Osteoblast (primary cell): ENCODE measurements around the gene DPF3. TPM values are rescaled to one million over a fixed set of nuclear protein-coding genes. Genes with fewer than 3 reads are reported as not detected.

Source experiments
- DNase-seq: peaks from one replicate; pipeline ENCODE4 v3.0.0; 2011; ENCODE audit warnings: low spot score, mixed read lengths; ENCODE audit not compliant: insufficient read length; ENCODE audit errors: missing footprints
- H2AFZ ChIP-seq: 2 replicates; pipeline ENCODE4 v1.6.0; 2011; ENCODE audit warnings: mild to moderate bottlenecking, low read length
- H3K27ac ChIP-seq: 2 replicates; pipeline ENCODE4 v1.5.1; 2011; ENCODE audit warnings: mild to moderate bottlenecking, low read depth, low read length, moderate library complexity
- H3K27me3 ChIP-seq: 2 replicates; pipeline ENCODE4 v1.6.0; 2012; ENCODE audit warnings: mild to moderate bottlenecking, control low read depth, inconsistent platforms, low read length, moderate library complexity; ENCODE audit not compliant: insufficient read depth
- H3K36me3 ChIP-seq: 2 replicates; pipeline ENCODE4 v1.5.1; 2011; ENCODE audit warnings: mild to moderate bottlenecking, low read length, control low read depth, moderate library complexity; ENCODE audit not compliant: insufficient read depth
- H3K4me1 ChIP-seq: 2 replicates; pipeline ENCODE4 v1.5.1; 2011; ENCODE audit warnings: mild to moderate bottlenecking, low read length, control low read depth, moderate library complexity; ENCODE audit not compliant: insufficient read depth
- H3K4me2 ChIP-seq: 2 replicates; pipeline ENCODE4 v1.6.0; 2011; ENCODE audit warnings: mild to moderate bottlenecking, low read length; ENCODE audit not compliant: insufficient read depth
- H3K4me3 ChIP-seq: fragments of 200-600 bp; sonication (generic); 3 replicates; pipeline ENCODE4 v1.5.1; 2012; ENCODE audit warnings: mild to moderate bottlenecking, low read length, inconsistent platforms; ENCODE audit not compliant: insufficient read depth
- H3K79me2 ChIP-seq: 2 replicates; pipeline ENCODE4 v1.6.0; 2012; ENCODE audit warnings: mild to moderate bottlenecking, low read length, control low read depth, inconsistent platforms; ENCODE audit not compliant: insufficient read depth
- H3K9me3 ChIP-seq: 2 replicates; pipeline ENCODE4 v1.5.1; 2011; ENCODE audit warnings: low read depth, low read length, control low read depth
- H4K20me1 ChIP-seq: 2 replicates; pipeline ENCODE4 v1.6.0; 2012; ENCODE audit warnings: mild to moderate bottlenecking, low read length, control low read depth; ENCODE audit not compliant: insufficient read depth
- total RNA-seq: library from RNA; depleted of rRNA; stranded (reverse); fragments of >200 nt; gene quantifications from 2 replicates; pipeline ENCODE4 v1.2.3, GENCODE V29; 2012
- TF ChIP-seq, protein P1 (sequence below): IDR thresholded peaks from 2 replicates; pipeline ENCODE4 v1.5.1; 2011; ENCODE audit warnings: mild to moderate bottlenecking, low read depth, low read length, moderate library complexity; ENCODE audit errors: extremely low read depth

DPF3 gene
- total RNA-seq, 1 donor, result 1.8 TPM

DNA sequence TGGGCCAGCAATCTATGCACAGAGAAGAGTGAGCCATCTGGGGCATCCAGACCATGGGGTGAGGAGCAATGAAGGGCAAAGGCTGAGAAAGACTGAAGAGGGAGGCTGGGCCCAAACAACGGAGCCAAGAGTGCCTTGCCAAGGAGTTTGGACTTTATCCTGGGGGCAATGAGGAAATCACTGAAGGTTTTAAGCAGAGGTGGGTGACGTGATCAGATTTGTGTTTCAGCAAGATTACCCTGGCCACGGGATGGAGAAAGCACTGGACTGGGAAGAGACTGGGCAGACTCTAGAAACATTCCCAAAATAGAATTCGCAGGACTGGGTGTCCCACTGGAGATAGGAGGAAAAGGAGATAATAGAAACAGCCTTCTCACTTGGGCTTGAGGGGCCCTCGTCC, 65.3 kb downstream of the DPF3 start:
- Histone ChIP-seq H3K4me2 (no peak overlapping the region), H3K27ac (no peak overlapping the region), H3K9me3 (no peaks in the 10 kb centered on the region), H3K27me3 (no peaks in the 10 kb centered on the region), H2AFZ (no peak overlapping the region), H3K4me1 (peaks cover 3% of the 10 kb centered on the region), H4K20me1 (no peaks in the 10 kb centered on the region), H3K79me2 (no peaks in the 10 kb centered on the region), H3K4me3 (no peak overlapping the region), H3K36me3 (no peaks in the 10 kb centered on the region)
- TF ChIP-seq, protein P1, sequence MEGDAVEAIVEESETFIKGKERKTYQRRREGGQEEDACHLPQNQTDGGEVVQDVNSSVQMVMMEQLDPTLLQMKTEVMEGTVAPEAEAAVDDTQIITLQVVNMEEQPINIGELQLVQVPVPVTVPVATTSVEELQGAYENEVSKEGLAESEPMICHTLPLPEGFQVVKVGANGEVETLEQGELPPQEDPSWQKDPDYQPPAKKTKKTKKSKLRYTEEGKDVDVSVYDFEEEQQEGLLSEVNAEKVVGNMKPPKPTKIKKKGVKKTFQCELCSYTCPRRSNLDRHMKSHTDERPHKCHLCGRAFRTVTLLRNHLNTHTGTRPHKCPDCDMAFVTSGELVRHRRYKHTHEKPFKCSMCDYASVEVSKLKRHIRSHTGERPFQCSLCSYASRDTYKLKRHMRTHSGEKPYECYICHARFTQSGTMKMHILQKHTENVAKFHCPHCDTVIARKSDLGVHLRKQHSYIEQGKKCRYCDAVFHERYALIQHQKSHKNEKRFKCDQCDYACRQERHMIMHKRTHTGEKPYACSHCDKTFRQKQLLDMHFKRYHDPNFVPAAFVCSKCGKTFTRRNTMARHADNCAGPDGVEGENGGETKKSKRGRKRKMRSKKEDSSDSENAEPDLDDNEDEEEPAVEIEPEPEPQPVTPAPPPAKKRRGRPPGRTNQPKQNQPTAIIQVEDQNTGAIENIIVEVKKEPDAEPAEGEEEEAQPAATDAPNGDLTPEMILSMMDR, result no peak
- DNase-seq, result no peak

DNA sequence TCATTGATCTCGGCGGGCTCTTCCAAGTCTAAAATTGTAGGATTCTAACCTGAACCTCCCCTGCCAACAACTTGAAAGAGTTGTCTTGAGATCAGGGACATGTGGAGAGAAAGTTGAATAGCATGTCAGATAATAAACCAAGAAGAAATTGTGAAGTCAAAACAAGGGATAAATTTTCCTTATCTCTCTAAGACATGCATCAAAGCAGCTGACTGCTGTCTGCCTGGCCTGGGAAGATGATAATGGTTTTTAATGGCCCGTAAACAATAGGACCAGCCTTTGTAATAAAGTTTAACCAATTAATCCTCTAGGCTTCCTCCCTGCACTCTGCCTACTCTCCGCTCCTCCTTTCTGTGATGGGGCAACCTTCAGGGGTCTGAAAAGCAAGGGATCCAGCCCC, 67.9 kb downstream of the DPF3 start:
- Histone ChIP-seq H3K4me2 (no peak overlapping the region), H3K27ac (no peak overlapping the region), H4K20me1 (no peaks in the 10 kb centered on the region), H3K27me3 (no peaks in the 10 kb centered on the region), H3K36me3 (no peaks in the 10 kb centered on the region), H2AFZ (no peak overlapping the region), H3K4me1 (peaks cover under 1% of the 10 kb centered on the region), H3K79me2 (no peaks in the 10 kb centered on the region), H3K9me3 (no peaks in the 10 kb centered on the region), H3K4me3 (no peak overlapping the region)
- DNase-seq, result no peak
- TF ChIP-seq, protein P1, result no peak

DNA sequence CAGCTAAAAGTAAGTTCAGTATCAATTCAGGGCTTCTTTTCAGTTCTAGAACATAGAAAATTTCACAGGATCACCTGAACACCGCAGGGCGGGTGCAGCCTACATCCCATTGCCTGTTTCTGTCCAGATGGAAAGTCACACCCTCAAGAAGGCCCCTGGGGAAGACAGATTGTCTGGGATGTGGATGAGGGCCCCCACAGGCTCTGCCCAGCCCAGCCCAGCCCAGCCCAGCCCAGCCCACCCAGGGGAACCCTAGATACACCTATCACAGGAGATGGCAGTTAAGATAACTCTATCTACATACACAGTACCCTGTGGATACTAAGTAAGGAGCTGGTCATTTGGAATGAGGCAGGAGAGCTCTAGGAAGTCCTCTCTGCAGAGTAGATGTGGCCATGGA, 68.4 kb downstream of the DPF3 start:
- no peak for DNase-seq
- Histone ChIP-seq H3K79me2 (no peaks in the 10 kb centered on the region), H3K9me3 (no peaks in the 10 kb centered on the region)

DNA sequence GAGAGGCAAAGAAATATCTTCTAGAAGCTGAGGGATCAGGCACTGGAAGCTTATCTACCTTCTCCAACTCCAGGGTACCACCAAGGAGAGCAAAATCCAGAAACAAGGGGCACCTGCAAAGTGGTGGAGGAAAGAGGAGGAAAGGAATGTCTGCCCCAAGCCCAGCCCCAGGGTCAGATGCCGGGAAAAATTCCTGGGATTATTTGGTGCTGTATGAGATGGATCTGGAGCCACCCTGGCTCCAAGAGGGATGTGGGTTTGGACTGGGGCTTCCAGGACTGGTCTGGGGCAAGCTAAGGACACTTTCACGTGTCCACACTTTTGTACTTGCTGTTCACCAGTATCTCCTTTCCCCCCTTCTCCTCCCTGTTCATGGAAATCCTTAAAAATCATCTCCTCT, 69.8 kb downstream of the DPF3 start:
- H4K20me1 ChIP-seq, result no peaks in the 10 kb centered on the region
- no peak overlapping the region for H3K4me2 ChIP-seq
- TF ChIP-seq, protein P1, result no peak
- H3K36me3 ChIP-seq, result no peaks in the 10 kb centered on the region
- H3K4me1 ChIP-seq, result no peaks in the 10 kb centered on the region
- H3K27me3 ChIP-seq, result no peaks in the 10 kb centered on the region
- H2AFZ ChIP-seq, result no peak overlapping the region
- peaks cover 2% of the 10 kb centered on the region for H3K9me3 ChIP-seq
- H3K27ac ChIP-seq, result no peak overlapping the region
- no peak for DNase-seq
- no peak overlapping the region for H3K4me3 ChIP-seq
- H3K79me2 ChIP-seq, result no peaks in the 10 kb centered on the region

More for the DNA sequence above, 68.4 kb downstream of the DPF3 start:
- no peaks in the 10 kb centered on the region for H3K27me3 ChIP-seq
- TF ChIP-seq, protein P1, result no peak
- no peaks in the 10 kb centered on the region for H4K20me1 ChIP-seq
- H3K36me3 ChIP-seq, result no peaks in the 10 kb centered on the region
- no peak overlapping the region for H3K4me2 ChIP-seq
- no peaks in the 10 kb centered on the region for H3K4me1 ChIP-seq
- no peak overlapping the region for H2AFZ ChIP-seq
- no peak overlapping the region for H3K4me3 ChIP-seq
- H3K27ac ChIP-seq, result no peak overlapping the region
